Activated naive CD8-positive, alpha-beta T cell (primary cell): Measurements from ENCODE around the gene AMPH.
"Not testable (repeated sequence)": the region's sequence is repeated elsewhere in the genome, so short reads cannot be mapped to it uniquely, and the experiment has no call there.

Experiments used
- H3K27ac Mint-ChIP-seq: one replicate; pipeline ENCODE4 v1.8.0; 2021; ENCODE audit warnings: mixed read lengths
- H3K27me3 Mint-ChIP-seq: one replicate; pipeline ENCODE4 v1.8.0; 2021; ENCODE audit warnings: mixed read lengths
- H3K36me3 Mint-ChIP-seq: one replicate; pipeline ENCODE4 v1.8.0; 2021; ENCODE audit warnings: mixed read lengths
- H3K4me1 Mint-ChIP-seq: one replicate; pipeline ENCODE4 v1.8.0; 2021; ENCODE audit warnings: low read depth, mixed read lengths
- H3K4me3 Mint-ChIP-seq: one replicate; pipeline ENCODE4 v1.8.0; 2021; ENCODE audit warnings: mild to moderate bottlenecking, mixed read lengths
- H3K9me3 Mint-ChIP-seq: one replicate; pipeline ENCODE4 v1.8.0; 2021; ENCODE audit warnings: low read depth, mixed read lengths

The AMPH gene

GRCh38 chr7:38359071-38359601, 272.0 kb downstream of the AMPH start:
- Mint-ChIP-seq H3K27ac (peak overlapping the region; percentile 95), H3K4me1 (peaks cover 79% of the 10 kb centered on the region), H3K4me3 (peak overlapping the region; percentile 93)
- H3K36me3 Mint-ChIP-seq, H3K27me3 Mint-ChIP-seq, H3K9me3 Mint-ChIP-seq: not testable (repeated sequence)

- not testable (repeated sequence) for H3K27me3 Mint-ChIP-seq, H3K36me3 Mint-ChIP-seq, H3K9me3 Mint-ChIP-seq
- Mint-ChIP-seq H3K4me3 (peak overlapping the region; percentile 93), H3K4me1 (peaks cover 80% of the 10 kb centered on the region), H3K27ac (peak overlapping the region; percentile 95)
Observed at GRCh38 chr7:38358273-38358831, 272.8 kb downstream of the AMPH start.

- H3K27ac Mint-ChIP-seq, result peak overlapping the region; percentile 91
- H3K4me1 Mint-ChIP-seq, result peaks cover 59% of the 10 kb centered on the region
- peak overlapping the region; percentile 74 for H3K4me3 Mint-ChIP-seq
- H3K27me3 Mint-ChIP-seq, H3K36me3 Mint-ChIP-seq, H3K9me3 Mint-ChIP-seq: not testable (repeated sequence)
Observed at GRCh38 chr7:38354271-38354851, 276.8 kb downstream of the AMPH start.

- H3K27me3 Mint-ChIP-seq, H3K36me3 Mint-ChIP-seq, H3K9me3 Mint-ChIP-seq: not testable (repeated sequence)
- peak overlapping the region; percentile 91 for H3K27ac Mint-ChIP-seq
- peaks cover 54% of the 10 kb centered on the region for H3K4me1 Mint-ChIP-seq
- peak overlapping the region; percentile 74 for H3K4me3 Mint-ChIP-seq
Observed at GRCh38 chr7:38353431-38353881, 277.7 kb downstream of the AMPH start.

GRCh38 chr7:38351601-38352000, 279.6 kb downstream of the AMPH start:
- no peaks in the 10 kb centered on the region for H3K36me3 Mint-ChIP-seq
- peak overlapping the region; percentile 97 for H3K27ac Mint-ChIP-seq
- H3K4me1 Mint-ChIP-seq, result peaks cover 49% of the 10 kb centered on the region
- H3K4me3 Mint-ChIP-seq, result peak overlapping the region; percentile 91
- no peaks in the 10 kb centered on the region for H3K9me3 Mint-ChIP-seq
- H3K27me3 Mint-ChIP-seq, result no peaks in the 10 kb centered on the region

- H3K4me1 Mint-ChIP-seq, result peaks cover 49% of the 10 kb centered on the region
- H3K9me3 Mint-ChIP-seq, H3K27me3 Mint-ChIP-seq, H3K36me3 Mint-ChIP-seq: not testable (repeated sequence)
- H3K4me3 Mint-ChIP-seq, result peak overlapping the region; percentile 91
- peak overlapping the region; percentile 97 for H3K27ac Mint-ChIP-seq
Observed at GRCh38 chr7:38350777-38351176, 280.4 kb downstream of the AMPH start.

GRCh38 chr7:38349869-38350583, 281.1 kb downstream of the AMPH start:
- not testable (repeated sequence) for H3K27me3 Mint-ChIP-seq, H3K36me3 Mint-ChIP-seq, H3K9me3 Mint-ChIP-seq
- Mint-ChIP-seq H3K4me3 (peak overlapping the region; percentile 91), H3K4me1 (peaks cover 45% of the 10 kb centered on the region), H3K27ac (peak overlapping the region; percentile 97)

GRCh38 chr7:38349126-38349795, 281.9 kb downstream of the AMPH start:
- not testable (repeated sequence) for H3K27me3 Mint-ChIP-seq, H3K36me3 Mint-ChIP-seq, H3K9me3 Mint-ChIP-seq
- peak overlapping the region; percentile 97 for H3K27ac Mint-ChIP-seq
- H3K4me1 Mint-ChIP-seq, result peaks cover 49% of the 10 kb centered on the region
- H3K4me3 Mint-ChIP-seq, result peak overlapping the region; percentile 91

GRCh38 chr7:38345299-38346172, 285.6 kb downstream of the AMPH start:
- Mint-ChIP-seq H3K27ac (peak overlapping the region; percentile 89), H3K4me1 (peaks cover 52% of the 10 kb centered on the region), H3K4me3 (peak overlapping the region; percentile 74)
- not testable (repeated sequence) for H3K9me3 Mint-ChIP-seq, H3K27me3 Mint-ChIP-seq, H3K36me3 Mint-ChIP-seq

- not testable (repeated sequence) for H3K27me3 Mint-ChIP-seq, H3K9me3 Mint-ChIP-seq, H3K36me3 Mint-ChIP-seq
- peak overlapping the region; percentile 89 for H3K27ac Mint-ChIP-seq
- H3K4me3 Mint-ChIP-seq, result peak overlapping the region; percentile 69
- H3K4me1 Mint-ChIP-seq, result peaks cover 56% of the 10 kb centered on the region
Observed at GRCh38 chr7:38344741-38345140, 286.4 kb downstream of the AMPH start.

GRCh38 chr7:38342135-38342534, 289.0 kb downstream of the AMPH start:
- Mint-ChIP-seq H3K4me3 (peak overlapping the region; percentile 59), H3K27ac (peak overlapping the region; percentile 89), H3K4me1 (peaks cover 54% of the 10 kb centered on the region)
- H3K36me3 Mint-ChIP-seq, H3K27me3 Mint-ChIP-seq, H3K9me3 Mint-ChIP-seq: not testable (repeated sequence)

- H3K36me3 Mint-ChIP-seq, H3K27me3 Mint-ChIP-seq, H3K9me3 Mint-ChIP-seq: not testable (repeated sequence)
- Mint-ChIP-seq H3K4me1 (peaks cover 49% of the 10 kb centered on the region), H3K4me3 (peak overlapping the region; percentile 67), H3K27ac (peak overlapping the region; percentile 82)
Observed at GRCh38 chr7:38341172-38341705, 289.9 kb downstream of the AMPH start.

- Mint-ChIP-seq H3K36me3 (no peaks in the 10 kb centered on the region), H3K4me3 (peak overlapping the region; percentile 67), H3K27me3 (no peaks in the 10 kb centered on the region), H3K4me1 (peaks cover 52% of the 10 kb centered on the region), H3K27ac (peak overlapping the region; percentile 72), H3K9me3 (no peaks in the 10 kb centered on the region)
Observed at GRCh38 chr7:38339953-38340819, 291.0 kb downstream of the AMPH start.
